HepG2 (cell line): Measurements from ENCODE around the gene SCAF8. TPM values are rescaled to one million over a fixed set of nuclear protein-coding genes. Genes with fewer than 3 reads are reported as not detected.

Source experiments
- ARID2 ChIP-seq: sonication (generic); formaldehyde crosslinking; IDR thresholded peaks from 2 replicates; pipeline ENCODE4 v1.8.1; 2022; ENCODE audit warnings: mild to moderate bottlenecking, missing genetic modification reagents, borderline replicate concordance
- CBFB ChIP-seq: sonication (generic); formaldehyde crosslinking; IDR thresholded peaks from 2 replicates; pipeline ENCODE4 v1.4.0; 2020; ENCODE audit warnings: missing genetic modification reagents
- EZH2 ChIP-seq: conservative IDR thresholded peaks from 2 replicates; pipeline ENCODE4 v1.6.1; 2012; ENCODE audit warnings: mild to moderate bottlenecking, low read depth, low read length, moderate library complexity
- FOXM1 ChIP-seq: sonication (generic); formaldehyde crosslinking; IDR thresholded peaks from 2 replicates; pipeline ENCODE4 v1.5.0; 2020; ENCODE audit warnings: missing genetic modification reagents
- GLI4 ChIP-seq: sonication (generic); formaldehyde crosslinking; IDR thresholded peaks from 2 replicates; pipeline ENCODE4 v1.5.1; 2020; ENCODE audit warnings: missing genetic modification reagents, mild to moderate bottlenecking, moderate library complexity, borderline replicate concordance
- GTF3A ChIP-seq: sonication (generic); formaldehyde crosslinking; conservative IDR thresholded peaks from 2 replicates; pipeline ENCODE4 v1.4.0; 2020; ENCODE audit warnings: mild to moderate bottlenecking, missing genetic modification reagents
- HDAC6 ChIP-seq: fragments of 200-600 bp; sonication (generic); IDR thresholded peaks from 2 replicates; pipeline ENCODE4 v1.7.0; 2017; ENCODE audit warnings: mild to moderate bottlenecking, antibody characterized with exemption, low read length, low read depth
- HOXA7 ChIP-seq: sonication (generic); formaldehyde crosslinking; IDR thresholded peaks from 2 replicates; pipeline ENCODE4 v1.8.1; 2022; ENCODE audit warnings: mild to moderate bottlenecking, missing genetic modification reagents, moderate library complexity
- KDM5A ChIP-seq: fragments of 200-600 bp; sonication (generic); IDR thresholded peaks from 2 replicates; pipeline ENCODE4 v1.7.0; 2018; ENCODE audit warnings: antibody characterized with exemption, mild to moderate bottlenecking, low read length, borderline replicate concordance
- PHF8 ChIP-seq: sonication (generic); formaldehyde crosslinking; IDR thresholded peaks from 2 replicates; pipeline ENCODE4 v1.5.0; 2020; ENCODE audit warnings: missing genetic modification reagents
- PRMT3 ChIP-seq: sonication (generic); formaldehyde crosslinking; IDR thresholded peaks from 2 replicates; pipeline ENCODE4 v1.8.1; 2022; ENCODE audit warnings: low read depth, mild to moderate bottlenecking, moderate library complexity, missing genetic modification reagents, borderline replicate concordance
- PTBP1 ChIP-seq: fragments of 200-400 bp; formaldehyde crosslinking; IDR thresholded peaks from 2 replicates; pipeline ENCODE4 v1.6.1; 2018; ENCODE audit warnings: low read length, low read depth; ENCODE audit not compliant: poor library complexity, severe bottlenecking
- REXO4 ChIP-seq: sonication (generic); formaldehyde crosslinking; IDR thresholded peaks from 2 replicates; pipeline ENCODE4 v1.8.0; 2022; ENCODE audit warnings: missing genetic modification reagents, mild to moderate bottlenecking, borderline replicate concordance
- ZBTB25 ChIP-seq: IDR thresholded peaks from 2 replicates; pipeline ENCODE4 v1.6.1; 2018; ENCODE audit warnings: missing genetic modification reagents
- ZBTB49 ChIP-seq: sonication (generic); formaldehyde crosslinking; IDR thresholded peaks from 2 replicates; pipeline ENCODE4 v1.4.0; 2020; ENCODE audit warnings: missing genetic modification reagents, borderline replicate concordance
- ZFP37 ChIP-seq: sonication (generic); formaldehyde crosslinking; IDR thresholded peaks from 2 replicates; pipeline ENCODE4 v1.4.0; 2020; ENCODE audit warnings: missing genetic modification reagents, borderline replicate concordance
- ZNF235 ChIP-seq: sonication (generic); formaldehyde crosslinking; IDR thresholded peaks from 2 replicates; pipeline ENCODE4 v1.8.1; 2023; ENCODE audit warnings: mild to moderate bottlenecking, missing genetic modification reagents, borderline replicate concordance
- ZNF281 ChIP-seq: sonication (generic); formaldehyde crosslinking; IDR thresholded peaks from 2 replicates; pipeline ENCODE4 v1.4.0; 2020; ENCODE audit warnings: missing genetic modification reagents, borderline replicate concordance
- ZNF432 ChIP-seq: sonication (generic); formaldehyde crosslinking; IDR thresholded peaks from 2 replicates; pipeline ENCODE4 v1.5.0; 2020; ENCODE audit warnings: missing genetic modification reagents, mild to moderate bottlenecking, borderline replicate concordance
- ZNF572 ChIP-seq: sonication (generic); formaldehyde crosslinking; IDR thresholded peaks from 2 replicates; pipeline ENCODE4 v1.5.1; 2020; ENCODE audit warnings: mild to moderate bottlenecking, missing genetic modification reagents
- ZNF614 ChIP-seq: IDR thresholded peaks from 2 replicates; pipeline ENCODE4 v1.6.1; 2018; ENCODE audit warnings: missing biosample characterization, missing genetic modification reagents, inconsistent platforms, borderline replicate concordance
- ZNF709 ChIP-seq: sonication (generic); formaldehyde crosslinking; IDR thresholded peaks from 2 replicates; pipeline ENCODE4 v1.5.0; 2020; ENCODE audit warnings: mild to moderate bottlenecking, missing genetic modification reagents
- polyA plus RNA-seq, 8 experiments: library from polyadenylated mRNA; depleted of rRNA in 3 of 8; stranded (reverse) in 7 of 8; unstranded in 1 of 8; fragments of >200 nt; fragmentation: Illumina TruSeq in 4 of 8; extraction: Trizol in 4 of 8; gene quantifications; 2 replicates each; pipeline versions ENCODE4 v1.2.1 to v1.2.3, GENCODE V29; 2011 to 2016; ENCODE audit warnings: low read depth in 4 of 8, missing spikeins in 1 of 8, mixed read lengths in 1 of 8; ENCODE audit not compliant: insufficient read depth in 1 of 8
- total RNA-seq, 5 experiments: library from RNA; depleted of rRNA; stranded (reverse); fragments of >200 nt; fragmentation: Illumina TruSeq; extraction: Trizol; gene quantifications; 2 replicates each; pipeline ENCODE4 v1.2.3, GENCODE V29; 2016; ENCODE audit warnings: low read depth in 1 of 5

Gene SCAF8
- total and polyA plus RNA-seq, 2 of the 13 experiments (the other 11 are each of a cell fraction or from before 2014, with no cell fraction given) = 15.3 to 40.8 TPM

GRCh38 chr6:154733626-154734382 is 588 bp downstream of the SCAF8 start (continued):
- TF ChIP-seq PTBP1 (peak; percentile 73), EZH2 (no peak), ZBTB49 (CRISPR knock-in tag) (no peak), KDM5A (peak; percentile 68; the same call in 1 of the 2 replicates), PHF8 (CRISPR knock-in tag) (peak; percentile 93), ZNF432 (no peak), ZNF709 (CRISPR knock-in tag) (0 out of 2 replicates have a peak, but pooled peaks have one; percentile 73), CBFB (CRISPR knock-in tag) (no peak), ZNF281 (CRISPR knock-in tag) (0 out of 2 replicates have a peak, but pooled peaks have one; percentile 95), FOXM1 (0 out of 2 replicates have a peak, but pooled peaks have one; percentile 71), GTF3A (CRISPR knock-in tag) (no peak), ZNF572 (CRISPR knock-in tag) (no peak; the same call in 1 of the 2 replicates), REXO4 (CRISPR knock-in tag) (0 out of 2 replicates have a peak, but pooled peaks have one; percentile 71), ARID2 (CRISPR knock-in tag) (no peak), HOXA7 (CRISPR knock-in tag) (no peak), PRMT3 (CRISPR knock-in tag) (0 out of 2 replicates have a peak, but pooled peaks have one; percentile 25), HDAC6 (no peak), ZBTB25 (CRISPR knock-in tag) (peak; percentile 52), GLI4 (no peak), ZNF235 (CRISPR knock-in tag) (no peak), ZFP37 (CRISPR knock-in tag) (no peak), ZNF614 (CRISPR knock-in tag) (no peak; the same call in 1 of the 2 replicates)
